IPS-NIHi11 (cell line): Measurements from ENCODE around the gene CCL26.
"Not testable (repeated sequence)": the region's sequence is repeated elsewhere in the genome, so short reads cannot be mapped to it uniquely, and the experiment has no call there.

Experiments
- DNase-seq: peaks from one replicate; pipeline ENCODE4 v3.0.0; 2012; ENCODE audit warnings: mixed read lengths, low spot score

CCL26 gene

GRCh38 chr7:75792567-75792966, 20.6 kb upstream of the CCL26 start:
- not testable (repeated sequence) for DNase-seq

- no peak for DNase-seq
Measured at GRCh38 chr7:75789361-75789924, 17.4 kb upstream of the CCL26 start.

- DNase-seq, result not testable (repeated sequence)
Measured at GRCh38 chr7:75788154-75788847, 16.3 kb upstream of the CCL26 start.

GRCh38 chr7:75783058-75783457, 11.0 kb upstream of the CCL26 start:
- not testable (repeated sequence) for DNase-seq

GRCh38 chr7:75780647-75781273, 8.7 kb upstream of the CCL26 start:
- DNase-seq, result not testable (repeated sequence)

- not testable (repeated sequence) for DNase-seq
Measured at GRCh38 chr7:75779516-75779915, 7.5 kb upstream of the CCL26 start.

- DNase-seq, result not testable (repeated sequence)
Measured at GRCh38 chr7:75779035-75779434, 7.0 kb upstream of the CCL26 start.

GRCh38 chr7:75776295-75776971, 4.4 kb upstream of the CCL26 start:
- DNase-seq, result no peak

- not testable (repeated sequence) for DNase-seq
Measured at GRCh38 chr7:75773958-75774357, 1.9 kb upstream of the CCL26 start.

- no peak for DNase-seq
Measured at GRCh38 chr7:75771224-75771623, 787 bp downstream of the CCL26 start.

GRCh38 chr7:75762350-75762917, 9.6 kb downstream of the CCL26 start:
- DNase-seq, result peak; percentile 80

- DNase-seq, result not testable (repeated sequence)
Measured at GRCh38 chr7:75761801-75762200, 10.2 kb downstream of the CCL26 start.

- no peak for DNase-seq
Measured at GRCh38 chr7:75758491-75758890, 13.5 kb downstream of the CCL26 start.

- DNase-seq, result no peak
Measured at GRCh38 chr7:75757860-75758259, 14.2 kb downstream of the CCL26 start.

GRCh38 chr7:75756991-75757676, 14.9 kb downstream of the CCL26 start:
- peak; percentile 56 for DNase-seq

GRCh38 chr7:75756206-75756990, 15.6 kb downstream of the CCL26 start:
- no peak for DNase-seq

- DNase-seq, result no peak
Measured at GRCh38 chr7:75743455-75743859, 28.6 kb downstream of the CCL26 start.

GRCh38 chr7:75740846-75741497, 31.0 kb downstream of the CCL26 start:
- no peak for DNase-seq

- DNase-seq, result peak; percentile 52
Measured at GRCh38 chr7:75739796-75740672, 32.0 kb downstream of the CCL26 start.
